Measurements from ENCODE around the gene MCRIP1.

The MCRIP1 gene

DNA sequence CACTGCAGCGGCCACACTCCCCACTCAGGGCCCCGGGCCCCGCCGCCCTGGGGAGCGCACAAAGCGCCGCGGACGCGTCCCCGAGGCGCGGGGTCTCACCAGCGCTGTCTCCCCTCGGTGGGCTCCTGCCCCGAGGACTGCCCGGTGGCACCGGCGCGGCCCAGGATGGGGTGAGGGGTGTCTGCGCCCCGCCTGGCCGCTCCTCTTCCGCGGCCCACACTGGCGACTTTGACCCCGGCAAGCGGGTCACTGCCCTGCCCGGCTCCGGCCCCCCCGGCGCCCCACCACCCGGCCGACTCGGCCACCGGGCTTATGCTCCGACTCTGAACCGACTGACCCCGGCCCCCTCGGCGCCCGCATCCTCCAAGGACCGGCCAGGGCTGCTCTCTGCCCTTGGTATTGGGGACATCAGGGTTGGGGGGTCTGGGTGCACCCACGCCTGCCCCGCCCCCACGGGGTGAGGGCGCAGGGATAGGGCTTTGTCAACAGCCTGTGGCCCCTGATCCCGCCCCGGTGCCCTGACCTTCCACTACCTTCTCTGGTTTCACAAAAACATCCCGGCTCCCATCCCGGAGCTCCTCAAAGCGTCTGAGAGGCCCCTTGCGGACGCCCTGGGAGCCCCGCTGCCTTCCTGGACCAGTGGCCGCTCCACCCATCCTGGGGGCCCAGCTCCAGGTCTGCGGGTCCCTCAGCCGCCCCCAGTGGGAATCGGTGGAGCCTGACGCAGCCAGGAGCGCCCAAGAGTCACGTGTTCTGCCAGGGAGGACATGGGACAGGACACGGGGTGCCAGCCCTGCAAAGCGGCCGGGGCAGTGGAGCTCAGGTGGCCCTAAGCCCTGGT, 28.3 kb downstream of the MCRIP1 start:
- DNase-seq (ENCODE audit: low read depth, low spot score) = no peak
- no peak overlapping the region for H3K4me3 ChIP-seq (ENCODE audit: low read depth, low read length)

DNA sequence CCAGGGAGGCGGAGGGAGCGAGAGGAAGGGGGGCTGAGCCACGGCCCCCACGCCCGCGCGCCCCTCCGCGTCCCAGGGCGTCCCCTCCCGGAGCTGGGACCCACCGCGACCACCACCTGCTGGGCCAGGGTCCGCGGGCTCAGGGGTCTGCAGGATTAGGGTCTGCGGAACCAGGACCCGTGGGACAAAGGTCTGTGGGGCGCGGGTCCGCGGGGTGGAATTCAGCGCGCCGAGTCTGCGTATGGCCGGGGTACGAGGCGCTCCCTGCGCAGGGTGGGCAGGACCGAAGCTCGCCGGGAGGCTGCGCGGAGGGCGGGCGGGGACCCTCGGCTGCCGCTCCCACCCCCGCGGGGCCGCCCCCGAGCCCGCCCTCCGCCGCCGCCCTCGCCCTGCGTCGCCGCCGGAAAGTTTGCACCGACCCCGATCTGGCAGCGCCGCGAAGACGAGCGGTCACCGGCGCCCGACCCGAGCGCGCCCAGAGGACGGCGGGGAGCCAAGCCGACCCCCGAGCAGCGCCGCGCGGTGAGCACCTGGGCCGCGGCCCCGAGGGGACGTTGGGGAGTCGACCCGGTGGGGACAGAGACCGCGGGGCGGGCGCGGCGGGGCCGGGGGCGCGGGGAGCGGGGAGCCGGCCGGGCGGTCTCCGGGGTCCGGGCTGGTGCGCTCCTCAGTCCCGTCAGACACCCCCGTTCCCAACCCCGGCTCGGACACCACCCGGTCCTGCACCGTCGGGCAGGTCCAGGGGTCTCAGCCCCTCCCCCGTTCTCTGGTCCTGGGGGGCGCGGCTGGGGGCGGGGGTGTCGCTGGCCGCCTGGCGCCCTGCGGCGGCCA, 29.1 kb downstream of the MCRIP1 start, which contains the start of gene GCGR:
Gene GCGR, plus strand, starts transcription at position 423 of the 831 bp plus-strand sequence. CDS start 4,869 bp downstream, outside the sequence.
- TF ChIP-seq, protein P1, sequence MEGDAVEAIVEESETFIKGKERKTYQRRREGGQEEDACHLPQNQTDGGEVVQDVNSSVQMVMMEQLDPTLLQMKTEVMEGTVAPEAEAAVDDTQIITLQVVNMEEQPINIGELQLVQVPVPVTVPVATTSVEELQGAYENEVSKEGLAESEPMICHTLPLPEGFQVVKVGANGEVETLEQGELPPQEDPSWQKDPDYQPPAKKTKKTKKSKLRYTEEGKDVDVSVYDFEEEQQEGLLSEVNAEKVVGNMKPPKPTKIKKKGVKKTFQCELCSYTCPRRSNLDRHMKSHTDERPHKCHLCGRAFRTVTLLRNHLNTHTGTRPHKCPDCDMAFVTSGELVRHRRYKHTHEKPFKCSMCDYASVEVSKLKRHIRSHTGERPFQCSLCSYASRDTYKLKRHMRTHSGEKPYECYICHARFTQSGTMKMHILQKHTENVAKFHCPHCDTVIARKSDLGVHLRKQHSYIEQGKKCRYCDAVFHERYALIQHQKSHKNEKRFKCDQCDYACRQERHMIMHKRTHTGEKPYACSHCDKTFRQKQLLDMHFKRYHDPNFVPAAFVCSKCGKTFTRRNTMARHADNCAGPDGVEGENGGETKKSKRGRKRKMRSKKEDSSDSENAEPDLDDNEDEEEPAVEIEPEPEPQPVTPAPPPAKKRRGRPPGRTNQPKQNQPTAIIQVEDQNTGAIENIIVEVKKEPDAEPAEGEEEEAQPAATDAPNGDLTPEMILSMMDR (IDR thresholded peaks at IDR 0.05; ENCODE audit: low read depth, low read length) = no peak
- no peak within 1 kb of the TSS for H3K4me3 ChIP-seq (ENCODE audit: low read depth, low read length)
- in situ Hi-C loops (cut with HindIII; ENCODE audit: low sequenced_read_pairs) = no loop called here
- DNase-seq (ENCODE audit: low read depth, low spot score) = no peak

More for the DNA sequence above, 28.3 kb downstream of the MCRIP1 start:
- in situ Hi-C loops (cut with HindIII; ENCODE audit: low sequenced_read_pairs) = no loop called here
- TF ChIP-seq, protein P1 (IDR thresholded peaks at IDR 0.05; ENCODE audit: low read depth, low read length) = no peak

GRCh38 chr17:81802856-81803643, 30.0 kb downstream of the MCRIP1 start:
- in situ Hi-C loops (cut with HindIII; ENCODE audit: low sequenced_read_pairs) = no loop called here
- no peak overlapping the region for H3K4me3 ChIP-seq (ENCODE audit: low read depth, low read length)
- no peak for DNase-seq (ENCODE audit: low read depth, low spot score)
- TF ChIP-seq, protein P1 (IDR thresholded peaks at IDR 0.05; ENCODE audit: low read depth, low read length) = no peak

- no peak for DNase-seq (ENCODE audit: low read depth, low spot score)
- in situ Hi-C loops (cut with HindIII; ENCODE audit: low sequenced_read_pairs) = no loop called here
- TF ChIP-seq, protein P1 (IDR thresholded peaks at IDR 0.05; ENCODE audit: low read depth, low read length) = no peak
- H3K4me3 ChIP-seq (ENCODE audit: low read depth, low read length) = no peak overlapping the region
Measured at GRCh38 chr17:81802048-81802758, 30.9 kb downstream of the MCRIP1 start.

DNA sequence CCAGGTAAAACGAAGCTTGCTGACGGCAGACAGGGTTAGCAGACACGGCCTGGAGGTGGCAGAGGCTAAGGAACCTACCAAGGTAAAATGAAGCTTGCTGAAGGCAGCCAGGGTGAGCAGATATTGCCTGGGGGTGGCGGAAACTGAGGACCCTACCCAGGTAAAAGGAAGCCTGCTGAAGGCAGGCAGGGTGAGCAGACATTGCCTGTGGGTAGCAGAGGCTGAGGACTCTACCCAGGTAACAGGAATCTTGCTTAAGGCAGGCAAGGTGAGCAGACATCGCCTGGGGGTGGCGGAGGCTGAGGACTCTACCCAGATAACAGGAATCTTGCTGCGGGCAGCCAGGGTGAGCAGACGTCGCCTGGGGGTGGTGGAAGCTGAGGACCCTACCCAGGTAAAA, 31.8 kb downstream of the MCRIP1 start:
- in situ Hi-C loops (cut with HindIII; ENCODE audit: low sequenced_read_pairs) = no loop called here
- H3K4me3 ChIP-seq (ENCODE audit: low read depth, low read length) = no peak overlapping the region
- DNase-seq (ENCODE audit: low read depth, low spot score) = no peak
- TF ChIP-seq, protein P1 (IDR thresholded peaks at IDR 0.05; ENCODE audit: low read depth, low read length) = no peak
